IMR-90 (cell line): ENCODE measurements around the gene RBM39. TPM values are rescaled to one million over a fixed set of nuclear protein-coding genes. Genes with fewer than 3 reads are reported as not detected.

ENCODE experiments used
- ATAC-seq: fragments of 200-7000 bp; cut with Tn5 transposase; 2 replicates; pipeline ENCODE4 v1.9.1; 2020; ENCODE audit warnings: low read depth, mild to moderate bottlenecking, moderate library complexity
- BruUV-seq: library from RNA; stranded (reverse); fragments of 400-500 nt; replicated peaks from 2 replicates; lab custom pipeline; 2021; lab: Mats Ljungman, UMichigan
- CTCF ChIA-PET: fragments of 300-600 bp; formaldehyde crosslinking; extraction: SDS; loops from one replicate; lab custom pipeline; 2021; ENCODE audit warnings: antibody characterized with exemption; lab: Yijun Ruan, JAX
- POLR2A ChIA-PET: fragments of 300-600 bp; sonication (Branson Sonifier 250); formaldehyde crosslinking; loops from one replicate; lab custom pipeline; 2022; ENCODE audit warnings: antibody characterized with exemption; ENCODE audit not compliant: unreplicated experiment; lab: Charles Lee
- DNase-seq: peaks from one replicate; pipeline ENCODE4 v3.0.0; 2013
- H2AFZ ChIP-seq: replicated peaks from 2 replicates; pipeline ENCODE3; 2013; ENCODE audit warnings: low read length, mild to moderate bottlenecking; ENCODE audit not compliant: poor library complexity
- H2AK5ac ChIP-seq: 2 replicates; pipeline ENCODE4 v1.6.1; 2013; ENCODE audit warnings: low read depth, low read length, inconsistent platforms
- H2AK9ac ChIP-seq: replicated peaks from 2 replicates; pipeline ENCODE3; 2013; ENCODE audit warnings: mild to moderate bottlenecking, low read depth, low read length, moderate library complexity; ENCODE audit not compliant: poor library complexity
- H2BK120ac ChIP-seq: 2 replicates; pipeline ENCODE4 v1.6.1; 2013; ENCODE audit warnings: low read depth, low read length, inconsistent platforms
- H2BK15ac ChIP-seq: 3 replicates; pipeline ENCODE4 v1.6.1; 2013; ENCODE audit warnings: low read depth, low read length, inconsistent platforms
- H2BK20ac ChIP-seq: 2 replicates; pipeline ENCODE4 v1.6.1; 2013; ENCODE audit warnings: low read depth, mild to moderate bottlenecking, inconsistent platforms, low read length, moderate library complexity
- H2BK5ac ChIP-seq: 2 replicates; pipeline ENCODE4 v1.6.1; 2013; ENCODE audit warnings: mild to moderate bottlenecking, low read depth, low read length, inconsistent platforms; ENCODE audit not compliant: poor library complexity, severe bottlenecking
- H3K14ac ChIP-seq: replicated peaks from 2 replicates; pipeline ENCODE4 v1.6.1; 2013; ENCODE audit warnings: low read depth, low read length, inconsistent platforms
- H3K18ac ChIP-seq: 2 replicates; pipeline ENCODE4 v1.6.1; 2013; ENCODE audit warnings: low read depth, low read length, control low read depth
- H3K23ac ChIP-seq: 2 replicates; pipeline ENCODE4 v1.6.1; 2013; ENCODE audit warnings: low read depth, low read length, inconsistent platforms
- H3K27ac ChIP-seq: 2 replicates; pipeline ENCODE4 v1.5.1; 2013; ENCODE audit warnings: mild to moderate bottlenecking, control low read depth, low read length; ENCODE audit not compliant: insufficient read depth
- H3K27me3 ChIP-seq: 2 replicates; pipeline ENCODE4 v1.6.1; 2013; ENCODE audit warnings: low read length; ENCODE audit not compliant: control insufficient read depth, insufficient read depth
- H3K36me3 ChIP-seq: 2 replicates; pipeline ENCODE4 v1.6.1; 2013; ENCODE audit warnings: low read length, mixed read lengths; ENCODE audit not compliant: control insufficient read depth, insufficient read depth
- H3K4ac ChIP-seq: 2 replicates; pipeline ENCODE4 v1.6.1; 2013; ENCODE audit warnings: low read depth, low read length, inconsistent platforms
- H3K4me1 ChIP-seq: 2 replicates; pipeline ENCODE4 v1.6.1; 2013; ENCODE audit warnings: low read length, mixed read lengths; ENCODE audit not compliant: control insufficient read depth, insufficient read depth
- H3K4me2 ChIP-seq: 2 replicates; pipeline ENCODE4 v1.6.1; 2013; ENCODE audit warnings: low read depth, mild to moderate bottlenecking, control low read depth, low read length, moderate library complexity
- H3K4me3 ChIP-seq: 2 replicates; pipeline ENCODE4 v1.5.1; 2013; ENCODE audit warnings: low read depth, mild to moderate bottlenecking, control low read depth, low read length, moderate library complexity; ENCODE audit not compliant: insufficient read depth
- H3K56ac ChIP-seq: 2 replicates; pipeline ENCODE4 v1.6.1; 2013; ENCODE audit warnings: low read length, inconsistent platforms; ENCODE audit not compliant: insufficient read depth; ENCODE audit errors: extremely low read depth
- H3K79me1 ChIP-seq, 2 experiments: 2 replicates each; pipeline ENCODE4 v1.6.1; 2013; ENCODE audit warnings: low read length in 2 of 2, inconsistent platforms in 1 of 2, low read depth in 1 of 2
- H3K9ac ChIP-seq: 2 replicates; pipeline ENCODE4 v1.6.1; 2013; ENCODE audit warnings: low read depth, low read length, control low read depth
- H3K9me1 ChIP-seq: 2 replicates; pipeline ENCODE4 v1.6.1; 2013; ENCODE audit warnings: low read length, inconsistent platforms; ENCODE audit not compliant: insufficient read depth
- H3K9me3 ChIP-seq: 2 replicates; pipeline ENCODE4 v1.6.1; 2013; ENCODE audit warnings: low read length; ENCODE audit not compliant: control insufficient read depth, insufficient read depth
- H4K20me1 ChIP-seq: 2 replicates; pipeline ENCODE4 v1.6.1; 2013; ENCODE audit warnings: low read length, inconsistent platforms; ENCODE audit not compliant: insufficient read depth
- H4K5ac ChIP-seq: 2 replicates; pipeline ENCODE4 v1.6.1; 2013; ENCODE audit warnings: mild to moderate bottlenecking, low read depth, low read length, control low read depth
- H4K8ac ChIP-seq, 2 experiments: 2 replicates each; pipeline ENCODE4 v1.6.1; 2013; ENCODE audit warnings: low read depth in 2 of 2, low read length in 2 of 2, control low read depth in 1 of 2, inconsistent platforms in 1 of 2
- H4K91ac ChIP-seq: 2 replicates; pipeline ENCODE4 v1.6.1; 2013; ENCODE audit warnings: low read depth, low read length, inconsistent platforms; ENCODE audit not compliant: insufficient read depth
- BHLHE40 ChIP-seq: fragments of 150-350 bp; IDR thresholded peaks from 2 replicates; pipeline ENCODE4 v1.6.1; 2016; ENCODE audit warnings: mild to moderate bottlenecking, low read depth, low read length
- CEBPB ChIP-seq: IDR thresholded peaks from 2 replicates; pipeline ENCODE4 v1.6.1; 2012; ENCODE audit warnings: low read depth, low read length, improper control_type of control experiment
- MAZ ChIP-seq: IDR thresholded peaks from 2 replicates; pipeline ENCODE4 v1.6.1; 2012; ENCODE audit warnings: low read depth, mild to moderate bottlenecking, low read length, improper control_type of control experiment, moderate library complexity, borderline replicate concordance
- RAD21 ChIP-seq: IDR thresholded peaks from 2 replicates; pipeline ENCODE4 v1.6.1; 2012; ENCODE audit warnings: low read length, improper control_type of control experiment
- WGBS, 2 experiments: methylation state at CpG; one replicate each; pipeline versions ENCODE4 v1.1.5 to v1.1.7; 2013; ENCODE audit warnings: missing lambda C conversion rate in 2 of 2; ENCODE audit not compliant: insufficient read length in 1 of 2; ENCODE audit errors: extremely low coverage in 2 of 2; 5-methylcytosine and 5-hydroxymethylcytosine counted together
- dilution Hi-C: fragments of 300-500 bp; cut with HindIII; formaldehyde crosslinking; loops from one replicate; pipeline ENCODE4 v1.14.3; 2018; ENCODE audit warnings: low sequenced_read_pairs; ENCODE audit not compliant: unreplicated experiment
- in situ Hi-C: fragments of 300-500 bp; cut with MboI; formaldehyde crosslinking; loops from 3 replicates; pipeline ENCODE4 v1.14.3; 2019; ENCODE audit warnings: low sequenced_read_pairs, inconsistent platforms, mixed read lengths
- intact Hi-C: fragments of 100-400 bp; cut with micrococcal nuclease; formaldehyde crosslinking; loops from 2 replicates; pipeline ENCODE4 v1.10.0; 2022
- polyA plus RNA-seq, 3 experiments: library from polyadenylated mRNA; depleted of rRNA; stranded (reverse); fragments of >200 nt; gene quantifications; 2 replicates each; pipeline ENCODE4 v1.2.3, GENCODE V29; 2012; ENCODE audit warnings: low replicate concordance in 1 of 3
- total RNA-seq: library from RNA; depleted of rRNA; stranded (reverse); fragments of >200 nt; gene quantifications from 2 replicates; pipeline ENCODE4 v1.2.3, GENCODE V29; 2012

Gene RBM39
- total and polyA plus RNA-seq, 2 of the 4 experiments (the other 2 are of a cell fraction) = 106 to 166 TPM

- no peak overlapping the region for H2AFZ ChIP-seq
- H2BK20ac ChIP-seq = no peak overlapping the region
- ChIA-PET CTCF (no interaction called here), POLR2A (interaction anchor here (0.5 to 1.5 kb wide), 2 partner anchors 41 to 218 kb away, joined by 3 read pairs; partner anchors contain the start of gene RBM39)
- H3K4ac ChIP-seq = no peak overlapping the region
- no TSS peak for BruUV-seq
- no peak overlapping the region for H4K91ac ChIP-seq
- no peaks in the 10 kb centered on the region for H3K27me3 ChIP-seq
- H3K36me3 ChIP-seq = peaks cover 32% of the 10 kb centered on the region
- WGBS, 2 experiments = no CpG with 5 or more reads among the region's 7 CpGs
- no peak overlapping the region for H3K4me3 ChIP-seq
- H3K27ac ChIP-seq = no peak overlapping the region
- ATAC-seq (no peak), DNase-seq (no peak)
- H3K9me3 ChIP-seq = no peaks in the 10 kb centered on the region
- no peak overlapping the region for H2AK9ac ChIP-seq
- no peak overlapping the region for H2AK5ac ChIP-seq
- in situ Hi-C loops = no loop called here
- H4K5ac ChIP-seq = no peak overlapping the region; the same call in 1 of the 2 replicates
- no peak overlapping the region for H3K18ac ChIP-seq
- H3K79me1 ChIP-seq = peaks cover 20 to 69% of the 10 kb centered on the region in 2 experiments
- no peak overlapping the region for H3K9ac ChIP-seq
- H2BK120ac ChIP-seq = no peak overlapping the region
- H3K56ac ChIP-seq = no peak overlapping the region
- H3K23ac ChIP-seq = no peak overlapping the region
- peaks cover 29% of the 10 kb centered on the region for H4K20me1 ChIP-seq
- H3K4me2 ChIP-seq = no peak overlapping the region; the same call in 1 of the 2 replicates
- peaks cover 6% of the 10 kb centered on the region; the same call in 1 of the 2 replicates for H3K9me1 ChIP-seq
- H4K8ac ChIP-seq = no peak overlapping the region
- H3K4me1 ChIP-seq = peaks cover 5% of the 10 kb centered on the region
- TF ChIP-seq RAD21 = no peak
- TF ChIP-seq MAZ = no peak
- TF ChIP-seq BHLHE40 = no peak
- no peak for TF ChIP-seq CEBPB
- no peak overlapping the region for H2BK15ac ChIP-seq
- no peak overlapping the region for H3K14ac ChIP-seq
- H2BK5ac ChIP-seq = no peak overlapping the region
- dilution Hi-C loops = no loop called here
- intact Hi-C loops = loop anchor here (10.0 kb wide), 1 partner anchor 184 kb away; no protein-coding TSS in a partner anchor
Measured at GRCh38 chr20:35700625-35701148, 41.4 kb downstream of the RBM39 start.
